Measurements from ENCODE around the gene MRPL49.

GRCh38 chr11:65159012-65159411 lies 36.9 kb downstream of the MRPL49 start:
- TF ChIP-seq CTCF (IDR thresholded peaks at IDR 0.05) (no peak), POLR2A (IDR thresholded peaks at IDR 0.05) (no peak)

All from adrenal gland (tissue), 5 donors.